Stimulated activated CD4-positive, alpha-beta T cell treated with anti-CD3 and anti-CD28 coated beads, Interleukin-4, amount 100 ng/mL, for 48 hours (primary cell): ENCODE results near the gene PCDHA4.

Experiments used
- DNase-seq, 2 donors: peaks; one replicate each; pipeline ENCODE4 v3.0.0-alpha.2; 2020; ENCODE audit warnings: low read depth in 2 of 2

The PCDHA4 gene

DNA sequence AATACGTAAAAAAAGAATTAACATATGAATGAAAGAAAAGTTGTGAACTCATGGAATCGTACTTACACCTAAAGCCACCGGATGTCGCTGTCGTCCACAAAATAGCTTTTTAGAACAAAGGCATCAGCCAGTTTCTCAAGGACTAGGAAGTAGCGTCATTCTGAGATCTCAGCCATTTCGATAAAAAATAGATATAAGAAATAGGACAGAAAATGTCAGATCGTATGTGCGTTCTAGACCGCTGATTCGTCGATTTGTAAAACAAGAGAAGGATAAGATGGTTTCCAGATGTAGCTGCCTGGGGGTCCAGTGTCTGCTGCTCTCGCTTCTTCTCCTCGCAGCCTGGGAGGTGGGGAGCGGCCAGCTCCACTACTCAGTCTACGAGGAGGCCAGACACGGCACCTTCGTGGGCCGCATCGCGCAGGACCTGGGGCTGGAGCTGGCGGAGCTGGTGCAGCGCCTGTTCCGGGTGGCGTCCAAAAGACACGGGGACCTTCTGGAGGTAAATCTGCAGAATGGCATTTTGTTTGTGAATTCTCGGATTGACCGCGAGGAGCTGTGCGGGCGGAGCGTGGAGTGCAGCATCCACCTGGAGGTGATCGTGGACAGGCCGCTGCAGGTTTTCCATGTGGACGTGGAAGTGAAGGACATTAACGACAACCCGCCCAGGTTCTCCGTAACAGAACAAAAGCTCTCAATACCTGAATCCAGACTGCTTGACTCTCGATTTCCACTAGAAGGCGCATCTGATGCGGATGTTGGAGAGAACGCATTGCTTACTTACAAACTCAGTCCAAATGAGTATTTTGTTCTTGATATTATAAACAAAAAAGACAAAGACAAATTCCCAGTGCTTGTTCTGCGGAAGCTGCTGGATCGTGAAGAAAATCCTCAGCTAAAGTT lies 49.2 kb downstream of the PCDHA4 start, which contains the start of gene PCDHA10:
Gene PCDHA10 (plus strand): TSS at position 126 of the 903 bp plus-strand sequence. CDS start 152 bp downstream, at position 278.
- no peak for DNase-seq

DNA sequence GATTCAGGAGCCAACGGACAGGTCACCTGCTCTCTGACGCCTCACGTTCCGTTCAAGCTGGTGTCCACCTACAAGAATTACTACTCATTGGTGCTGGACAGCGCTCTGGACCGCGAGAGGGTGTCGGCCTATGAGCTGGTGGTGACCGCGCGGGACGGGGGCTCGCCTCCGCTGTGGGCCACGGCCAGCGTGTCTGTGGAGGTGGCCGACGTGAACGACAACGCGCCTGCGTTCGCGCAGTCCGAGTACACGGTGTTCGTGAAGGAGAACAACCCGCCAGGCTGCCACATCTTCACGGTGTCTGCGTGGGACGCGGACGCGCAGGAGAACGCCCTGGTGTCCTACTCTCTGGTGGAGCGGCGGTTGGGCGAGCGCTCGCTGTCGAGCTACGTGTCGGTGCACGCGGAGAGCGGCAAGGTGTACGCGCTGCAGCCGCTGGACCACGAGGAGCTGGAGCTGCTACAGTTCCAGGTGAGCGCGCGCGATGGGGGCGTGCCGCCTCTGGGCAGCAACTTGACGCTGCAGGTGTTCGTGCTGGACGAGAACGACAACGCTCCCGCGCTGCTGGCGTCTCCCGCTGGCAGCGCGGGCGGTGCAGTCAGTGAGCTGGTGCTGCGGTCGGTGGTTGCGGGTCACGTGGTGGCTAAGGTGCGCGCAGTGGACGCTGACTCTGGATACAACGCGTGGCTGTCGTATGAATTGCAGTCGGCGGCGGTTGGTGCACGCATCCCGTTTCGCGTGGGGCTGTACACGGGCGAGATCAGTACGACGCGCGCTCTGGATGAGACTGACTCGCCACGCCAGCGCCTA lies 50.5 kb downstream of the PCDHA4 start:
- DNase-seq, result no peak

DNA sequence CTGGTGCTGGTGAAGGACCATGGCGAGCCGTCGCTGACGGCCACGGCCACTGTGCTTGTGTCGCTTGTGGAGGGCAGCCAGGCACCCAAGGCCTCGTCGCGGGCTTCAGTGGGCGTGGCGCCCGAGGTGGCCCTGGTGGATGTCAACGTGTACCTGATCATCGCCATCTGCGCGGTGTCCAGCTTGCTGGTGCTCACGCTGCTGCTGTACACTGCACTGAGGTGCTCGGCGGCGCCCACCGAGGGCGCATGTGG lies 51.0 kb downstream of the PCDHA4 start:
- DNase-seq, result no peak

DNA sequence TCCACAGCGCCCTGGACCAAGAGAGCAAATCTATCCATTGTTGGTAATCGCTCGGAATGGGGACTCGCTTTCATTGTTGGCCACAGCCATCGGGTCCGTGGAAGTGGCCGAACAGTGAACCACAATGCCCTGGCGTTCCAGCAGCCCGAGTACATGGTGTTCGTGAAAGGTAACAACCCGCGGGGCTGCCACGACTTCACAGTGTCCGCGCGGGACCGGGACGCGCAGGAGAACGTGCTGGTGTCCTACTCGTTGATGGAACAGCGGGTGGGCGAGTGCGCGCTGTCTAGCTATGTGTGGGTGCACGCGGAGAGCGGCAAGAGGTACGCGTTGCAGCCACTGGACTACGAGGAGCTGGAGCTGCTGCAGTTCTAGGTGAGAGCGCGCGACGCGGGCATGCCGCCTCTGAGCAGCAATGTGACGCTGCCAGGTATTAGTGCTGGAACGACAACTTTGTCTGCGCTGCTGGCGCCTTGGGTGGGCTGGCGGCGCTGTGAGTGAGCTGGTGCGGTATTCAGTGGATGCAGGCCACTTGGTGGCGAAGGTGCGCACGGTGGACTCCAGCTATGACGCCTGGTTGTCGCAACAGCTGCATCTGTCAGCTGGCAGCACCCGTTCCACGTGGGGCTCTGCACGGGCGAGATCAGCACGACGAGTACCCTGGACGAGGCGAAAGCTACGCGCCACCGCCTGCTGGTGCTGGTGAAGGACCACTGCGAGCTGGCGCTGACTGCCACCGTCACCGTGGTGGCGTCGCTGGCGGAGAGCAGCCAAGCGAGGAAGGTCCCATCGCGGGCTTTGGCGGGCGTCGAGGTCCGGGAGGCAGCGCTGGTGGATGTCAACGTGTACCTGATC lies 55.8 kb downstream of the PCDHA4 start:
- no peak for DNase-seq
